GM19397 (cell line): Measurements from ENCODE around the gene SLC35E4.
"Not testable (repeated sequence)": the region's sequence is repeated elsewhere in the genome, so short reads cannot be mapped to it uniquely, and the experiment has no call there.

Experiments
- ATAC-seq: cut with Tn5 transposase; IDR thresholded peaks from one replicate; pipeline ENCODE4 v1.9.1; 2021; ENCODE audit warnings: mild to moderate bottlenecking, moderate library complexity; ENCODE audit not compliant: unreplicated experiment

SLC35E4 gene

GRCh38 chr22:30649430-30650007 is 13.9 kb downstream of the SLC35E4 start:
- no peak for ATAC-seq

GRCh38 chr22:30650508-30651116 is 15.0 kb downstream of the SLC35E4 start:
- no peak for ATAC-seq

- ATAC-seq, result no peak
Measured at GRCh38 chr22:30652852-30653251, 17.3 kb downstream of the SLC35E4 start.

GRCh38 chr22:30654361-30654760 is 18.8 kb downstream of the SLC35E4 start:
- no peak for ATAC-seq

GRCh38 chr22:30655532-30655931 is 20.0 kb downstream of the SLC35E4 start:
- no peak for ATAC-seq

- no peak for ATAC-seq
Measured at GRCh38 chr22:30662040-30662439, 26.5 kb downstream of the SLC35E4 start.

- no peak for ATAC-seq
Measured at GRCh38 chr22:30664798-30665197, 29.2 kb downstream of the SLC35E4 start.

GRCh38 chr22:30665266-30665665 is 29.7 kb downstream of the SLC35E4 start:
- ATAC-seq, result no peak

- ATAC-seq, result no peak
Measured at GRCh38 chr22:30665786-30666185, 30.2 kb downstream of the SLC35E4 start.

- ATAC-seq, result no peak
Measured at GRCh38 chr22:30667107-30667493, 31.5 kb downstream of the SLC35E4 start.

- peak; percentile 88 for ATAC-seq
Measured at GRCh38 chr22:30667494-30668385, 32.2 kb downstream of the SLC35E4 start, which contains the start of gene DUSP18. Gene DUSP18 (minus strand): TSS chr22:30667875. CDS start chr22:30664003, 3,872 bp downstream.

GRCh38 chr22:30668386-30668710 is 32.8 kb downstream of the SLC35E4 start:
- ATAC-seq, result no peak

- no peak for ATAC-seq
Measured at GRCh38 chr22:30671071-30671470, 35.5 kb downstream of the SLC35E4 start.

GRCh38 chr22:30673136-30673535 is 37.6 kb downstream of the SLC35E4 start:
- ATAC-seq, result no peak

GRCh38 chr22:30674482-30674881 is 38.9 kb downstream of the SLC35E4 start:
- ATAC-seq, result no peak

GRCh38 chr22:30675436-30675835 is 39.9 kb downstream of the SLC35E4 start:
- no peak for ATAC-seq

GRCh38 chr22:30676565-30676964 is 41.0 kb downstream of the SLC35E4 start:
- not testable (repeated sequence) for ATAC-seq

- ATAC-seq, result not testable (repeated sequence)
Measured at GRCh38 chr22:30679895-30680690, 44.5 kb downstream of the SLC35E4 start.

- ATAC-seq, result no peak
Measured at GRCh38 chr22:30680991-30681770, 45.6 kb downstream of the SLC35E4 start.

- no peak for ATAC-seq
Measured at GRCh38 chr22:30681831-30682230, 46.2 kb downstream of the SLC35E4 start.
